PC-3 (cell line): Measurements from ENCODE around the gene GLRB. TPM values are rescaled to one million over a fixed set of nuclear protein-coding genes. Genes with fewer than 3 reads are reported as not detected.

Source experiments
- ATAC-seq: fragments of 200-7000 bp; cut with Tn5 transposase; 2 replicates; pipeline ENCODE4 v1.9.1; 2020; ENCODE audit warnings: mild to moderate bottlenecking, moderate library complexity
- BruUV-seq: library from RNA; stranded (reverse); fragments of 400-500 nt; replicated peaks from 2 replicates; lab custom pipeline; 2021; lab: Mats Ljungman, UMichigan
- CTCF ChIA-PET: fragments of 300-600 bp; sonication (Branson Sonifier 250); formaldehyde crosslinking; loops from one replicate; lab custom pipeline; 2022; ENCODE audit warnings: antibody characterized with exemption; lab: Charles Lee
- POLR2A ChIA-PET: fragments of 300-600 bp; sonication (Branson Sonifier 250); formaldehyde crosslinking; loops from one replicate; lab custom pipeline; 2022; ENCODE audit warnings: antibody characterized with exemption; ENCODE audit not compliant: unreplicated experiment; lab: Charles Lee
- DNase-seq: peaks from one replicate; pipeline ENCODE4 v3.0.0-alpha.2; 2015
- H2AFZ ChIP-seq: fragments of 300-600 bp; sonication (generic); 2 replicates; pipeline ENCODE4 v1.6.0; 2016; ENCODE audit warnings: antibody characterized with exemption, low read length
- H3F3A ChIP-seq: fragments of 300-600 bp; sonication (generic); one replicate; pipeline ENCODE4 v1.6.0; 2017; ENCODE audit warnings: antibody characterized with exemption, low read length, control low read depth, mild to moderate bottlenecking; ENCODE audit not compliant: unreplicated experiment
- H3K27ac ChIP-seq: fragments of 300-600 bp; sonication (generic); 2 replicates; pipeline ENCODE4 v1.5.1; 2016; ENCODE audit warnings: mild to moderate bottlenecking, low read length
- H3K27me3 ChIP-seq: fragments of 300-600 bp; sonication (generic); 2 replicates; pipeline ENCODE4 v1.6.1; 2016; ENCODE audit warnings: low read length, mixed read lengths
- H3K36me3 ChIP-seq: fragments of 300-600 bp; sonication (generic); 2 replicates; pipeline ENCODE4 v1.6.1; 2016; ENCODE audit warnings: low read depth, mixed run types, low read length, mixed read lengths
- H3K4me1 ChIP-seq: fragments of 300-600 bp; sonication (generic); 2 replicates; pipeline ENCODE4 v1.5.1; 2016; ENCODE audit warnings: low read length; ENCODE audit not compliant: insufficient read depth
- H3K4me2 ChIP-seq: fragments of 300-600 bp; sonication (generic); 2 replicates; pipeline ENCODE4 v1.6.0; 2016; ENCODE audit warnings: low read length
- H3K4me3 ChIP-seq: fragments of 300-600 bp; sonication (generic); 2 replicates; pipeline ENCODE4 v1.5.1; 2016; ENCODE audit warnings: mild to moderate bottlenecking, low read length, mixed read lengths
- H3K79me2 ChIP-seq: fragments of 300-600 bp; sonication (generic); 2 replicates; pipeline ENCODE4 v1.6.1; 2017; ENCODE audit warnings: low read length, mixed read lengths
- H3K9ac ChIP-seq: fragments of 300-600 bp; sonication (generic); 2 replicates; pipeline ENCODE4 v1.6.0; 2016; ENCODE audit warnings: mild to moderate bottlenecking, low read length
- H3K9me2 ChIP-seq: fragments of 300-600 bp; sonication (generic); replicated peaks from 2 replicates; pipeline ENCODE4 v1.6.1; 2016; ENCODE audit warnings: mixed run types, low read length, mixed read lengths
- H3K9me3 ChIP-seq: fragments of 300-600 bp; sonication (generic); 2 replicates; pipeline ENCODE4 v1.6.1; 2016; ENCODE audit warnings: low read length, mixed read lengths
- H4K20me1 ChIP-seq: fragments of 300-600 bp; sonication (generic); 2 replicates; pipeline ENCODE4 v1.6.1; 2016; ENCODE audit warnings: low read length, mixed read lengths
- CTCF ChIP-seq: fragments of 300-600 bp; sonication (generic); conservative IDR thresholded peaks from 2 replicates; pipeline ENCODE4 v1.5.1; 2017; ENCODE audit warnings: antibody characterized with exemption, low read depth, mild to moderate bottlenecking, low read length
- EZH2 ChIP-seq: fragments of 300-600 bp; sonication (generic); IDR thresholded peaks from one replicate; pipeline ENCODE4 v1.6.1; 2017; ENCODE audit warnings: antibody characterized with exemption, mild to moderate bottlenecking, low read length; ENCODE audit not compliant: unreplicated experiment
- EZH2phosphoT487 ChIP-seq: fragments of 300-600 bp; sonication (generic); IDR thresholded peaks from 2 replicates; pipeline ENCODE4 v1.6.1; 2018; ENCODE audit warnings: mild to moderate bottlenecking, antibody characterized with exemption, low read length, borderline replicate concordance
- intact Hi-C: fragments of 100-400 bp; cut with micrococcal nuclease; formaldehyde crosslinking; loops from 2 replicates; pipeline ENCODE4 v1.9.0; 2023
- total RNA-seq: library from RNA; depleted of rRNA; stranded (reverse); fragments of >200 nt; gene quantifications from 2 replicates; pipeline ENCODE4 v1.2.3, GENCODE V29; 2014

The GLRB gene
- total RNA-seq, 1 experiment from 2014 or later, result 4.1 TPM

GRCh38 chr4:157114671-157115070, 38.7 kb downstream of the GLRB start:
- no peak overlapping the region for H3K9ac ChIP-seq
- no peak for DNase-seq
- BruUV-seq, result no TSS peak
- no peaks in the 10 kb centered on the region for H3K9me2 ChIP-seq
- H3K36me3 ChIP-seq, result no peaks in the 10 kb centered on the region
- no peak overlapping the region for H2AFZ ChIP-seq
- POLR2A ChIA-PET, result no interaction called here
- no peaks in the 10 kb centered on the region for H4K20me1 ChIP-seq
- H3K4me2 ChIP-seq, result no peak overlapping the region
- intact Hi-C loops, result no loop called here
- H3K9me3 ChIP-seq, result no peaks in the 10 kb centered on the region
- no peaks in the 10 kb centered on the region for H3K27me3 ChIP-seq
- no peaks in the 10 kb centered on the region for H3K79me2 ChIP-seq
- ATAC-seq, result no peak
- H3K4me3 ChIP-seq, result no peak overlapping the region
- no peaks in the 10 kb centered on the region for H3F3A ChIP-seq
- TF ChIP-seq EZH2, result no peak
- no peak overlapping the region for H3K27ac ChIP-seq
- peaks cover 15% of the 10 kb centered on the region for H3K4me1 ChIP-seq
- CTCF ChIA-PET, result no interaction called here

GRCh38 chr4:157115613-157116335, 39.8 kb downstream of the GLRB start:
- H3K9me2 ChIP-seq, result no peaks in the 10 kb centered on the region
- no peak overlapping the region for H2AFZ ChIP-seq
- H3K9me3 ChIP-seq, result no peaks in the 10 kb centered on the region
- ATAC-seq (peak; percentile 57), DNase-seq (peak; percentile 60)
- H3K4me1 ChIP-seq, result peaks cover 15% of the 10 kb centered on the region
- H3K79me2 ChIP-seq, result no peaks in the 10 kb centered on the region
- no peaks in the 10 kb centered on the region for H3F3A ChIP-seq
- CTCF ChIA-PET, result no interaction called here
- no TSS peak for BruUV-seq
- H3K27me3 ChIP-seq, result no peaks in the 10 kb centered on the region
- POLR2A ChIA-PET, result no interaction called here
- TF ChIP-seq EZH2 (no peak), CTCF (no peak), EZH2phosphoT487 (no peak)
- no peak overlapping the region for H3K9ac ChIP-seq
- no peak overlapping the region for H3K27ac ChIP-seq
- H3K4me3 ChIP-seq, result no peak overlapping the region
- no peaks in the 10 kb centered on the region for H3K36me3 ChIP-seq
- H4K20me1 ChIP-seq, result no peaks in the 10 kb centered on the region
- peak overlapping the region; percentile 9; the same call in 1 of the 2 replicates for H3K4me2 ChIP-seq
- intact Hi-C loops, result no loop called here

- Histone ChIP-seq H3K4me2 (no peak overlapping the region), H3K9me2 (no peaks in the 10 kb centered on the region), H3K9ac (no peak overlapping the region), H3F3A (no peaks in the 10 kb centered on the region), H4K20me1 (no peaks in the 10 kb centered on the region), H3K36me3 (no peaks in the 10 kb centered on the region), H3K27me3 (no peaks in the 10 kb centered on the region), H3K4me1 (peaks cover 4% of the 10 kb centered on the region), H3K9me3 (no peaks in the 10 kb centered on the region), H2AFZ (no peak overlapping the region), H3K79me2 (no peaks in the 10 kb centered on the region), H3K4me3 (no peak overlapping the region), H3K27ac (no peak overlapping the region)
- ATAC-seq (no peak), DNase-seq (no peak)
- BruUV-seq, result no TSS peak
- no peak for TF ChIP-seq EZH2
- no peak for TF ChIP-seq CTCF
- TF ChIP-seq EZH2phosphoT487, result no peak
- POLR2A ChIA-PET, result no interaction called here
- intact Hi-C loops, result no loop called here
- CTCF ChIA-PET, result no interaction called here
Measured at GRCh38 chr4:157121401-157121800, 45.5 kb downstream of the GLRB start.
